Measurements from ENCODE around the gene PRCP. TPM values are rescaled to one million over a fixed set of nuclear protein-coding genes. Genes with fewer than 3 reads are reported as not detected.

Gene PRCP
- total RNA-seq, 1 experiment from 2014 or later: 51.5 TPM

DNA sequence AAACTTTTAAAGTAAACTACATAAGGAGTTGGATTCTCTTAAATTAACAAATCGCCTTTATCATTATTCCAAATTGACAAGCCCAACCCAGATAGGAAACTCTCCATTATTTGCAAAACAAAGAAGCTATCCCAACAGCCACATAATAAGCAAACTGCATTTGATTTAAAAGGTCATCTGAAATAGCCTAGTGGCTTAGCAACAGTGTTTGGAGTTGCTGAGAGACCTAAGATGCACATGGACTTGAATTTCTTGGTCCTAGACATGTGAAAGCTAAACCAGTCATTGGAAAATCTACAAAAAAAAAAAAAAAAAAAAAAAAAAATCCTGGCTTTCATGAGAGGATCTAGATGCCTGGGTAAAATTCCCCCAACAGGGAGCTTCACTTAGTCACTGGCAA lies 69.5 kb downstream of the PRCP start:
- H3K9me3 ChIP-seq (ENCODE audit: low read length): no peaks in the 10 kb centered on the region
- H2AFZ ChIP-seq (ENCODE audit: low read length): no peak overlapping the region
- ChIA-PET CTCF (no interaction called here), POLR2A (ENCODE audit: unreplicated experiment) (no interaction called here)
- no peak overlapping the region for H3K4me3 ChIP-seq (ENCODE audit: low read length)
- H3K27ac ChIP-seq (ENCODE audit: low read length): no peak overlapping the region
- DNase-seq (no peak), ATAC-seq (no peak)
- no peak overlapping the region for H3K4me2 ChIP-seq (ENCODE audit: low read length)
- H4K20me1 ChIP-seq (ENCODE audit: low read length): no peaks in the 10 kb centered on the region
- H3K79me2 ChIP-seq (ENCODE audit: low read length): no peaks in the 10 kb centered on the region
- TF ChIP-seq EZH2phosphoT487 (IDR thresholded peaks at IDR 0.05; ENCODE audit: borderline replicate concordance, low read length) (no peak), EZH2 (IDR thresholded peaks at IDR 0.05; ENCODE audit: low read length, unreplicated experiment) (no peak)
- TF ChIP-seq, protein P1, sequence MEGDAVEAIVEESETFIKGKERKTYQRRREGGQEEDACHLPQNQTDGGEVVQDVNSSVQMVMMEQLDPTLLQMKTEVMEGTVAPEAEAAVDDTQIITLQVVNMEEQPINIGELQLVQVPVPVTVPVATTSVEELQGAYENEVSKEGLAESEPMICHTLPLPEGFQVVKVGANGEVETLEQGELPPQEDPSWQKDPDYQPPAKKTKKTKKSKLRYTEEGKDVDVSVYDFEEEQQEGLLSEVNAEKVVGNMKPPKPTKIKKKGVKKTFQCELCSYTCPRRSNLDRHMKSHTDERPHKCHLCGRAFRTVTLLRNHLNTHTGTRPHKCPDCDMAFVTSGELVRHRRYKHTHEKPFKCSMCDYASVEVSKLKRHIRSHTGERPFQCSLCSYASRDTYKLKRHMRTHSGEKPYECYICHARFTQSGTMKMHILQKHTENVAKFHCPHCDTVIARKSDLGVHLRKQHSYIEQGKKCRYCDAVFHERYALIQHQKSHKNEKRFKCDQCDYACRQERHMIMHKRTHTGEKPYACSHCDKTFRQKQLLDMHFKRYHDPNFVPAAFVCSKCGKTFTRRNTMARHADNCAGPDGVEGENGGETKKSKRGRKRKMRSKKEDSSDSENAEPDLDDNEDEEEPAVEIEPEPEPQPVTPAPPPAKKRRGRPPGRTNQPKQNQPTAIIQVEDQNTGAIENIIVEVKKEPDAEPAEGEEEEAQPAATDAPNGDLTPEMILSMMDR (conservative IDR thresholded peaks at IDR 0.05; ENCODE audit: low read depth, low read length): no peak
- no peaks in the 10 kb centered on the region for H3F3A ChIP-seq (ENCODE audit: low read length, unreplicated experiment)
- BruUV-seq (replicated peaks): no TSS peak
- no peaks in the 10 kb centered on the region for H3K4me1 ChIP-seq (ENCODE audit: insufficient read depth, low read length)
- H3K9ac ChIP-seq (ENCODE audit: low read length): no peak overlapping the region
- H3K9me2 ChIP-seq (replicated peaks; ENCODE audit: low read length): no peaks in the 10 kb centered on the region
- intact Hi-C loops (cut with micrococcal nuclease): no loop called here
- H3K27me3 ChIP-seq (ENCODE audit: low read length): no peaks in the 10 kb centered on the region
- H3K36me3 ChIP-seq (ENCODE audit: low read depth, low read length): no peaks in the 10 kb centered on the region

DNA sequence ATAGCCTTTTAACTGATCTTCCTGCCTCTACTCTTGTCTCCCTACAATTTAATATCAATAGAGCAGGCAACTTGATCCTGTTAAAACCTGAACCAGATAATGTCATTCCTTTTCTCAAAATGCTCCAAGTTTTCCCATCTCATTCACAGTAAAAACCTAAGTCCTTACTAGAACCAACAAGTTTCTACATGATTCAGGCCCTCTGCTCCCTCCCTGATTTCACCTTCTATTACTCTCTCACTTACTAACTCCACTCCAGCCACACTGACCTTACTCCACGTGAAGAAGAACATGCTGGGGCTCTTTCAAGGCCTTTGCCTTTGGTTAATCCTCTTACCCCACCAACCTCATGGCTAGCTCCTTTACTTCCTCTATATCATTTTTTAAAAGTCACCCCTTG lies 71.1 kb downstream of the PRCP start:
- H2AFZ ChIP-seq (ENCODE audit: low read length): no peak overlapping the region
- CTCF ChIA-PET: no interaction called here

GRCh38 chr11:82828472-82828871 lies 71.8 kb downstream of the PRCP start:
- no peak for ATAC-seq
- ChIA-PET CTCF (no interaction called here), POLR2A (ENCODE audit: unreplicated experiment) (no interaction called here)
- Histone ChIP-seq H4K20me1 (ENCODE audit: low read length) (no peaks in the 10 kb centered on the region), H3F3A (ENCODE audit: low read length, unreplicated experiment) (no peaks in the 10 kb centered on the region), H3K27ac (ENCODE audit: low read length) (no peak overlapping the region), H3K27me3 (ENCODE audit: low read length) (no peaks in the 10 kb centered on the region), H2AFZ (ENCODE audit: low read length) (no peak overlapping the region), H3K4me2 (ENCODE audit: low read length) (no peak overlapping the region), H3K9ac (ENCODE audit: low read length) (no peak overlapping the region), H3K4me1 (ENCODE audit: insufficient read depth, low read length) (no peaks in the 10 kb centered on the region), H3K36me3 (ENCODE audit: low read depth, low read length) (no peaks in the 10 kb centered on the region), H3K9me2 (replicated peaks; ENCODE audit: low read length) (no peaks in the 10 kb centered on the region), H3K79me2 (ENCODE audit: low read length) (no peaks in the 10 kb centered on the region), H3K9me3 (ENCODE audit: low read length) (no peaks in the 10 kb centered on the region), H3K4me3 (ENCODE audit: low read length) (no peak overlapping the region)
- no TSS peak for BruUV-seq (replicated peaks)
- no peak for DNase-seq
- intact Hi-C loops (cut with micrococcal nuclease): no loop called here
- TF ChIP-seq EZH2phosphoT487 (IDR thresholded peaks at IDR 0.05; ENCODE audit: borderline replicate concordance, low read length) (no peak), EZH2 (IDR thresholded peaks at IDR 0.05; ENCODE audit: low read length, unreplicated experiment) (no peak)
- TF ChIP-seq, protein P1 (conservative IDR thresholded peaks at IDR 0.05; ENCODE audit: low read depth, low read length): no peak

More for the DNA sequence above, 71.1 kb downstream of the PRCP start:
- Histone ChIP-seq H3K27me3 (ENCODE audit: low read length) (no peaks in the 10 kb centered on the region), H3K79me2 (ENCODE audit: low read length) (no peaks in the 10 kb centered on the region), H3F3A (ENCODE audit: low read length, unreplicated experiment) (no peaks in the 10 kb centered on the region), H3K4me3 (ENCODE audit: low read length) (no peak overlapping the region), H3K9me3 (ENCODE audit: low read length) (no peaks in the 10 kb centered on the region), H3K9ac (ENCODE audit: low read length) (no peak overlapping the region), H3K36me3 (ENCODE audit: low read depth, low read length) (no peaks in the 10 kb centered on the region), H4K20me1 (ENCODE audit: low read length) (no peaks in the 10 kb centered on the region), H3K4me2 (ENCODE audit: low read length) (no peak overlapping the region), H3K9me2 (replicated peaks; ENCODE audit: low read length) (no peaks in the 10 kb centered on the region), H3K27ac (ENCODE audit: low read length) (no peak overlapping the region), H3K4me1 (ENCODE audit: insufficient read depth, low read length) (no peaks in the 10 kb centered on the region)
- ATAC-seq (no peak), DNase-seq (no peak)
- intact Hi-C loops (cut with micrococcal nuclease): no loop called here
- BruUV-seq (replicated peaks): no TSS peak
- POLR2A ChIA-PET (ENCODE audit: unreplicated experiment): no interaction called here
- TF ChIP-seq EZH2 (IDR thresholded peaks at IDR 0.05; ENCODE audit: low read length, unreplicated experiment) (no peak), EZH2phosphoT487 (IDR thresholded peaks at IDR 0.05; ENCODE audit: borderline replicate concordance, low read length) (no peak)
- TF ChIP-seq, protein P1 (conservative IDR thresholded peaks at IDR 0.05; ENCODE audit: low read depth, low read length): no peak

Measured in PC-3 (cell line).